Effector CD4-positive, alpha-beta T cell (primary cell): ENCODE data around the gene SLC17A3.

Experiments
- DNase-seq: peaks from one replicate; pipeline ENCODE4 v3.0.0-alpha.2; 2020

Gene SLC17A3

DNA sequence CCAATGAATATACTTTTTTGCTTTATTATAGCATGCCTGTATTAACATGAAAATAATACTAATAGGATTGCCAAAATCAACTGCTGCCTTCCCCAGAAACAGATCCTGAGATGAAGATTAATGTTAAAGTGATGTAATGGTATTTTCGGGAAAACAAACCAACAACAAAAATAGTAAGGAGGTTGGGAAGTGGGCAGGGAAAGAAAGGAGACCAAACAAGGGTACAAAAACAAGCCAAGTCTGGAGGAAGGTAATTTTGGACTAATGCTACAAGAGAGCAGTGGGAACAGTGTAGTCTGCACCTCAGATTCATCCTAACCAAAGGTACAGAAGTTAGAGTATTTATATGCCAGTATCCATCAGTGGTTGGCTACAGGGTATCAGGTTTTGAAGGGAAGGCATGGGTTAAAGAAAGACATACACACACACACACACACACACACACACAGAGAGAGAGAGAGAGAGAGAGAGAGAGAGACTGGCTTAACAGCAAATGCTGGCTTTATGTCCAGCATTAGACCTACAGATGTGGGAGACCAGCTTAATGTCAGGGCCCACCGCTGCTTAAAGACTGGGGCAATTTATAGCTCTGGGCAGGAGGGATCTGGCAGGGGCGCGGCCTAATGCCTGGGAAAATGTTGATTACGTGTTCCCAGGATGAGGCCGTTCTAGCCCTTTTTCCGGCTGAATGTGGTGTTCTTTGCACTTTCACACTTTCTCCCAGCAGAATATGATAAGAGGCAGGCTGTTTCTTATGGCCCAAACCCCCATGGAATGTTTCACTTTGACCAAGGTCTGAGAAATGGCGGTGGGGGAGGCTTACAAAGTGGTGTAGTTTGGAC lies 38.4 kb downstream of the SLC17A3 start:
- no peak for DNase-seq

DNA sequence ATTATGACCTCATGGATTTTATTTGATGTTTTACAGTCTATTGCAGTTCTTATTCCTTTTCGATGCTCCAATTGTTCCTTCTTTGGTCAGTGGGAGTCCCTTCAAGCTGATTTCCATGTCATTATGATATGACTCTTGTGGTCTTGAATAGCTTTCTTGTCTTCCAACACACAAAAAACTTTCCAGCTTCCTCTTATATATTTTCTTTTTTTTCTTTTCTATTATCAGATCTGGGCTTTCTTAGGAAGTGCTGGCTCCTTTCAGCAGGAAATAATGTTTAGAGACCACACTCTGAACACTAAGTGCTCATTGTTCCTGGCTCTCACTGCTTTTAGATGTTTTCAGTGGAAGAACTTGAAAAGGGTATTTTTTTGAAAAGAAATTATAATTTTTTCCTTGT lies 39.1 kb downstream of the SLC17A3 start:
- no peak for DNase-seq

DNA sequence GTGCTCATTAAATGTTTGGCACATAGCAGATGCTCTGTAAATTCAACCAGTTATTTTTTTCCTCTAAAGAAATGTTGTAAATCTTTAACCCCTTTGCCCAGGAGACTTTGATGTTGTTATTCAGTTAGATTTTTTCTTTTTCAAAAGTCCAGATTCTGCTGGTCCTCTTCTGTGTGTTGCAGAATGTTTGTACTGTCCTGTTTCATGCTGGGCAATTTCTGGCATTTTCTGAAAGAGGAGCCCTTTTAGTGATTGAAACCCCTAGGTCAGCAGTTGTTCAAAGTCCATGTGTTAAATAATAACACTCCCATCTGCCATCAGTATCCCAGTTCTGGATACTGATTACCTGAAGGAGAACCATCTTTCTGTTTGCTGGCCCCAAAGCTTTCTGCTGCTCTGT lies 40.9 kb downstream of the SLC17A3 start:
- no peak for DNase-seq

DNA sequence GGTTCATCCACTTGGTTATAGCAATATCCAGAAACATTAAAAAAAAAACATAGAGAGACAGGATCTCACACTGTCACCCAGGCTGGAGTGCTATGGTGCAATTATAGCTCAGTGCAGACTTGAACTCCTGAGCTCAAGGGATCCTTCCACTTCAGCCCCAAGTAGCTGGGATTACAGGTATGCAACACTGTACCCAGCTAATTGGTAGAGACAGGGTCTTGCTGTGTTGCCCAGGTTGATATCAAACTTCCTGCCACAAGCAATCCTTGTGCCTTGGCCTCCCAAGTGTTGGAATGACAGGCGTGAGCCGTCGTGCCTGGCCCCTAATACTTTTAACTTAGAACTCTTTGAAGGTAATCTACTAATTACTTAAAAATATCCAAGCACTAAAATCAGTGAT lies 41.4 kb downstream of the SLC17A3 start:
- DNase-seq: no peak

DNA sequence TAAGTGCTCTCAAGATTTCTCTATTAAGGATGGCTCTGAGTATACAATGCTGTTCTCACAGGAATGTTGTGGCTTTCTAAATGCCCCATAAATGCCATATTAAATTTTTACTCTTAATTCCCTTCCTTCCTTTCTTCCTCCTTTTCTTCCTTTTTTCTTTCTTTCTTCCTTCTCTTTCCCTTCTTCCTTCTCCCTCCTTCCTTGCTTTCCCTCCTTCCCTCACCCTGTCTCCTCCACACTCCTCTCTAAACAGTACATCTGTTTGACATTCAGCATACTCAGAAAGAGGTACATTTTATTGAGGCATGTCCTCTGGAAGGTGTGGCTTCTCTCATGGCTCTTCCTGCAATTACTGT lies 41.8 kb downstream of the SLC17A3 start:
- DNase-seq: no peak

DNA sequence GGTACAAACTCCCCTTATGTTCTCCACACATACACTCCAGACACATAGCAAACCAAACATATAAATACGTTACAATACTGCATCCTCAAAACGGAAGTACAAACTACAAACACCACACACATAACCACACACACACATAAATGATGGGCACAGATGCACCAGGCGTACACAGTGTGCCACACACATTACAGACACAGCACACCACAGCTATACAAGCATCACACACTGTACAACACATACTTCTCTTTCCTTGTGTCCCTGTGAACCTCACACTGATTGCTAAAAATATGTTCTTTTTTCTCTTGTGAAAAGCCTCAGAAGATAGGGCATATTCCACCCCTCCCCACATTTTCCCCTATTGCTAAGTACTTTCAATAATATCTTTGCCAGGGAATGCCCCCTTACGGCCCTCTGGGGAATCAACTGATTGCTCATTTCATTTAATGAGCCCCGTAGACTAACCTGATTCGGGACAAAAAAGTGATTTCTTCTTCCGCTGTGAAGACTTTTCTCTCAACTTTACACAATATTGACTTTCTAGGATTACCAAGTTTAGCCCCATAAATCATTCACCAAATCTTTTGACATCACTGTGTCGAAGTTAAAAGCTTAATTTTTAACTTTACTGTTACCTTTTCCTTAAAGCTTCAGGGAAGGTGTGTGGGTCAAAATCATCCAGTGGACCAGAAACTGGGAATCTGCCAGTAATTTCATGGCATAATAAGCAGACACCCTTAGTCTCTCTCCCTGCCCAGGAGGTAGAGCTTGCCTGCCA lies 42.3 kb downstream of the SLC17A3 start, which contains the start of gene SLC17A1:
Gene SLC17A1, minus strand, starts transcription at position 521 of the 775 bp plus-strand sequence. CDS start 1,495 bp downstream, outside the sequence.
- DNase-seq: no peak

DNA sequence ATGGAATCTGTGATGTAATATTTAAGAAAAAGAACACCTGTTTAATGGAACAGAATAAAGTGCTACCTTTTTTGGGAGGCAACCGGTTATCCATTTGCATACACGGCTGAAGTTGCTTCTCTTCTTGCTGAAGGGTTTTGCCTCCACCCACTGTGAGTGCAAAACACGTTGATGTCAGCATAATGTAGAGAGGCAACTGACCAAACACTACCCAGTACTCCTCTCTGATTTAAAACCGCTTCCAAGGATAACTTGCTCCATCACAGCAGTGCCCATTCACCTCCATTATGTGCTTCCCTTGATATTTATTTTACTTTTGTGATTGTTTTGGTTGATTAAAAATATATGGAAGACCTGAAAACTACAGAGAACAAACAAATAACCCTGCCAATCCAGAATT lies 43.6 kb downstream of the SLC17A3 start:
- no peak for DNase-seq

DNA sequence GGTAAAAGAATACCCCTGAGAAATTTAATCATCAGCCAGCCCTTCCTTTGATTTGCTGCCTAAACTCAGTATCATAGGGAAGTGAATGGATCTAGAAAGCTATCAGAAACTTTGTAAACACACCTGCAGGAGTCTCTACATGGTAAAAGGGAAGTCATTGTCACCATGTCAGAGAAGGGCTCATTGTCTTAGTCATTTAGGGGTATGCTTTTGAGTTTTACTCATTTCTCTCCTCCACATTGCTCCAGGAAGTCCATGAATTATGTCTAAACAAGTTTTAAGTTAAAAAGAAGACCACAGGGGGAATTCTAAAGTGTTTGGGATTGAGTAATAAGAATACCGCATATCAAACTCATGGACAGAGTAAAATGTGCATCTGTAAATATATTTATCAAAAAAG lies 44.7 kb downstream of the SLC17A3 start:
- DNase-seq: no peak

DNA sequence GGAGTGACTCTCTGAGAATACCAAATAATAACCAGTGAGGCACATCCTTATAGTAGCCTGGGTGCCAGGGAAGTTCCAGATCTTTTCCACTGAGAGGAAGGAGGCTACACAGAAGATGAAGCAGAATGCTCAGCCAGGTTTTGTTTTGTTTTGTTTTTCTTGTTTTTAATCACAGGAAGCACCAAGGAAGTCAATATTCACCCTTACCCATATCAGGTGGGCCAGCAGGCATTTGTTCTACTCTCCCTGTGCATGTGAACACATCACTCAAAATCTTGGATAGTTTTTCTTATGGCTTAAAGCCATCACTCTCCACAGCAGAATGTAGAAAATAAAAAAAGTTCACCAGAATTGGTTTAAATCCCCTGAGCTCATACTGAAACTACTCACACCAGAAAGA lies 52.7 kb downstream of the SLC17A3 start:
- no peak for DNase-seq

DNA sequence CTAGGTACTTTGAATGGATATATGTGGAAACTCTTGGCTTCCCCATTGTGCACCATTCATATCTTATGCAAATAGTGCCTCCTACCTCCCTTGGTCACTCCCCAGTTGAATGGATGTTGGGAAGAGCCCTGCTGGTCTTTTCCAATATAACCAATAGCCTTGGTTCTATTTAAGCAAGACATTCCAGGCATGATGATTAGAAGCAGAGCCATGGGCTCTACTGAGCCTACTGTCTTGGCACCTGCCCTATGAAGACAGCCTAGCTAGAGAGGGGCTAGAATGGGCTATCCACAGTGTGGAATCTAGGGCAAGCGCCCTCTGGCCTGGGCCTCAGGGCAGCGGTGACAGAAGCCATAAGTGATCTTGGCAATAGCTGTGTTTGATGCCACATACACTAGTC lies 57.8 kb downstream of the SLC17A3 start:
- DNase-seq: no peak

DNA sequence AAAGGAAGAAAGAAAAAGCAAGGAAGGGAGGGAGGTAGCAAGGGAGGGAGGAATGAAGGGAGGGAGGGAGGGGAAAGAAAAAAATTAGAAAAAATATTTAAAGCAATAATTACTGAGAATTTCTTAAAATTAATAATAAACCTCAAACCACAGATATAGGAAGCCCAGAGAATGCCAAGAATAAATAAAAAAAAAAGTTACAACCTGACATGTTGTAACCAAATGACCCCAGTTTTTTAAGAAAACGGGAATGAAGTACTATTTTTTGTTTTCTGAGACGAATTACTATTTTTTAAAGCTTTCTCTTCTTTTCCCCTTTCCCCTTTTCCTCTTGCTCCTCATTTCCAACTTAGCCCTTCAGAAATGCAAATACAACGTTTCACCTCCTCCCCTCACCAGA lies 58.8 kb downstream of the SLC17A3 start:
- DNase-seq: no peak

DNA sequence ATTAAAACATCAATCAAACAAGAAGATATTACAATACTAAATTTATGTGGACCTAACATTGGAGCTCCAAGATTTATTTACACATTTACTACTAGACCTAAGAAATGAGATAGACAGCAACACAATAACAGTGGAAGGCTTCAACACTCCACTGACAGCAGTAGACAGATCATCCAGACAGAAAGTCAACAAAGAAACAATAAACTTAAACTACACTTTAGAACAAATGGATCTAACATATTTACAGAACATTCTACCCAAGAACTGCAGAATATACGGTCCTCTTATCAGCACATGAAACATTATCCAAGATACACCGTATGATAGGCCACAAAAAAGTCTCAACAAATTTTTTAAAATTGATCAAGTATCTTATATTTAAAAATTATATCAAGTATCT lies 69.2 kb downstream of the SLC17A3 start:
- no peak for DNase-seq

DNA sequence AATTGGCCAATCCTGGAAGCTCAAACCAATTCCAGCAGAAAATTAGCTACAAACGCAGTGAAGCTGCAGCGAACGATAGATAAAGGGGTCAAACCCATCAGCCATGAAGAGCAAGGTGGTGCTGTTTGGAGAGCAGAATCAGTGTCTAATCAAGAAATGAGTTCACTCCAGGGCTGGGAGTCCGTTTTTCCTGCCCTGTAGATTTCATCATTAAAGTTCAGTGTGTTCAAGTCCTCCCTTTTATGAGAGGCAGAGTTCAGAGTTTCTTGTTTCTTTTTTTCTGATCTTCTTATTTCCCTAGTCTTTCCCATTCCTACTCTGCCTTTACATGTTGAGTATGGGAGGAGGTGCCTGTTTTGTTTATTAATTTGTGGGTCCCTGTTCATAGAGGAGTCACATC lies 72.6 kb downstream of the SLC17A3 start:
- DNase-seq: no peak
